GM12875 (cell line): ENCODE results near the gene TXNDC5.

ENCODE experiments used
- H3K4me3 ChIP-seq: one replicate; pipeline ENCODE4 v1.5.1; 2011; ENCODE audit warnings: low read depth, low read length, control low read depth
- TF ChIP-seq, protein P1 (sequence below): IDR thresholded peaks from 2 replicates; pipeline ENCODE4 v1.5.1; 2011; ENCODE audit warnings: low read depth, mild to moderate bottlenecking, control low read depth, inconsistent platforms, low read length, moderate library complexity, borderline replicate concordance; ENCODE audit not compliant: insufficient read depth

The TXNDC5 gene

DNA sequence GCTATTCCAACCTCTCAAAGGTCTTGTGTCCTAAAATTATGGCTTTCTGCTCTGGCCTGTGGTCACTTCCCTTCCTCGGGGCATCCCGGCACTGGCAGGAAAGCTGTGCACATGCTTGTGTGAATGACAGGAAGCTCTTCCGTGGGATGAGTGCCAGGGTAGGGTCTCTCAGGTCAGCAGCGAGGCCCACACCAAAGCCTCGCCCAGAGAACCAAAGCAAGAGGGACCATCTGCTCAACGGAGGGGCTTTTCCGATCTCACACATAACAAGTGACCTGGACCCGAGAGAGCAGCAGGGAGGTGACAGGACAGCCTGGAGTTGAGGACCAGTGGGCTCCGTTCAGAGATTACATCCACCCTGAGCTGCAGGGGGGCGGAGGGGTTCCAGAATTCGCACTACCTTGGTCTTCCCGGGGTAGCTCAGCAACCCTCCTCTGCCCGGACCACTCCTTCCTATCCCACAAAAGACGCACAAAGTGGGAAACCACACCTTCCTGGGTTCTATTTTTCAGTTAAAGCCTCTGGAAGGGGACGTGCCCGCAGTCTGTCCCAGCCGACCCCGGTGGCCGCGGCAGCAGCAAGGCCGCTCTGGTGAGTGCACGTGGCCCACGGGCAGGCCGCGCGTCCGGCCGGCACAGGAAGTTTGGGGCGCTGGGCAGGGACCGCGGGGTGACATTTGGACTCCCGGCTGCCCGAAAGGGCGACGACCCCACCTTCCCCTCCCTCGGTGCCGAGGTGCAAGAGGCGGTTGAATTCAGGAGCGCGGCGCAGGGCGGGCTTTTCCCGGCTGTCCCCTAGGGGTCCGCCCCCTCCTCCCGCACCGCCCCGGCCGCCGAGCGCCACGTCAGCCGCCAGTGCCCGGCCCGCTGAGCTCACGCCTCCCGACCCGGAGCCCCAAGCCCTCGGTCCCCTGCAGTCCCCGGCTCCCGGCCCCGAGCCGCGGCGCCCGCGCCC, 988 bp downstream of the TXNDC5 start:
- TF ChIP-seq, protein P1, sequence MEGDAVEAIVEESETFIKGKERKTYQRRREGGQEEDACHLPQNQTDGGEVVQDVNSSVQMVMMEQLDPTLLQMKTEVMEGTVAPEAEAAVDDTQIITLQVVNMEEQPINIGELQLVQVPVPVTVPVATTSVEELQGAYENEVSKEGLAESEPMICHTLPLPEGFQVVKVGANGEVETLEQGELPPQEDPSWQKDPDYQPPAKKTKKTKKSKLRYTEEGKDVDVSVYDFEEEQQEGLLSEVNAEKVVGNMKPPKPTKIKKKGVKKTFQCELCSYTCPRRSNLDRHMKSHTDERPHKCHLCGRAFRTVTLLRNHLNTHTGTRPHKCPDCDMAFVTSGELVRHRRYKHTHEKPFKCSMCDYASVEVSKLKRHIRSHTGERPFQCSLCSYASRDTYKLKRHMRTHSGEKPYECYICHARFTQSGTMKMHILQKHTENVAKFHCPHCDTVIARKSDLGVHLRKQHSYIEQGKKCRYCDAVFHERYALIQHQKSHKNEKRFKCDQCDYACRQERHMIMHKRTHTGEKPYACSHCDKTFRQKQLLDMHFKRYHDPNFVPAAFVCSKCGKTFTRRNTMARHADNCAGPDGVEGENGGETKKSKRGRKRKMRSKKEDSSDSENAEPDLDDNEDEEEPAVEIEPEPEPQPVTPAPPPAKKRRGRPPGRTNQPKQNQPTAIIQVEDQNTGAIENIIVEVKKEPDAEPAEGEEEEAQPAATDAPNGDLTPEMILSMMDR = no peak
- peak overlapping the region; percentile 77 for H3K4me3 ChIP-seq

GRCh38 chr6:7907159-7907558, 3.4 kb downstream of the TXNDC5 start:
- TF ChIP-seq, protein P1 = no peak
- H3K4me3 ChIP-seq = no peak overlapping the region

GRCh38 chr6:7906741-7907140, 3.8 kb downstream of the TXNDC5 start:
- TF ChIP-seq, protein P1 = no peak

GRCh38 chr6:7905416-7905815, 5.2 kb downstream of the TXNDC5 start:
- TF ChIP-seq, protein P1 = no peak
- no peak overlapping the region for H3K4me3 ChIP-seq

More at GRCh38 chr6:7906741-7907140, 3.8 kb downstream of the TXNDC5 start:
- no peak overlapping the region for H3K4me3 ChIP-seq

DNA sequence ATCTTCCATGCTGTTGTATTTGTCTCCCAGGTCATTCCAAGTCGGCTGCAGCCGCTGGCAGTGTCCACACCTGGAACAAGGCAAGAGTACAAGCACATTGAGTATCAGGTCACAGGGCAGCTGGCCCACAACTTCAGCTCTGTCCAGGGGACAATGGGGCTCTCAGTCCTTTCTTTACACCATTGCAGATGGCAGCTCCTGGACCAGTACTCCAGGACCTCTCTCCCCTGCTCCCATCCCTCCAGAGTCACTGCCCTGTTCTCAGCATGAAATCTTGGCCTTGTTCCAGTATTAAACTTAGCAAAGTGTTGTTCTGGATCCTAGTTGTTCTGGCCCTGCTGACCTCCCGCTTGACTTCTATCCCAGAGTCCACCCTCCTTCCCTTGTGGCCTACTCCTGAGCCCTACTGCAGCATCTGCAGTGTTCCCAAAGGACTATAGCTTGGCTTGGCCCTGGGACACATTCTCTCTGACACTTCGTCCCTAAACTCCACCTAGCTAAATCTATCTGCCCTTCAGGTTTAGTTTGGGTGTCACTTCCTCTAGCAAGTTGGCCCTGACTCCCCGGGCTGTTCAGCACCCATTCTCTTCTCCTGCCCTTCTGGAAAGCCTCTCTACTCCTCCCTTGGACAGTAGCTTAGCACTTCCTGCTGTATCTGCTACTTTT, 5.8 kb downstream of the TXNDC5 start:
- TF ChIP-seq, protein P1 = no peak
- no peak overlapping the region for H3K4me3 ChIP-seq

DNA sequence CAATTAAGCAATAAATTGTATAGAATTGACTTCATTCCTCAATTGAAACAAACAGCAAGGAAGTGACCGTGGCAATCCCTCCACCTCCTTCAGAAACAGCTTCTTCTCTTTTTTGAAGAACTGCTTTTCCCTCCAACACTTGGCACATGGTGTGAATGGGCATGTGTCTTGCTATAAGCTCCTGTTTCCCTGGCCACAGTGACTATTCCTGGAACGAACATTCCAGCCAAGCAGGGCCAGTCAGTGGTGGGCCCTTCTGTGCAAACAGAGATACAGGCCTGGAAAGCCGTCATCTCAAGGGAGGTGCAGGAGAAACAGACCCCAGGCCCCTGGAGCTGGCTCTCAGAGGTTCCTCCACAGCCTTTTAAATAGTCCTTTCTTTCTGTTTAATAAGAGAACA, 6.9 kb downstream of the TXNDC5 start:
- H3K4me3 ChIP-seq = no peak overlapping the region
- TF ChIP-seq, protein P1 = no peak
